Lower leg skin (tissue), 3 donors: Measurements from ENCODE around the gene PCCA.
"Not testable (repeated sequence)": the region's sequence is repeated elsewhere in the genome, so short reads cannot be mapped to it uniquely, and the experiment has no call there.

Experiments used
- CTCF ChIP-seq, 3 donors: fragments of 450-650 bp; IDR thresholded peaks; one replicate each; pipeline ENCODE4 v1.5.1; 2016; ENCODE audit warnings: antibody characterized with exemption in 3 of 3, mild to moderate bottlenecking in 3 of 3, moderate library complexity in 2 of 3
- POLR2A ChIP-seq, 2 donors: fragments of 450-650 bp; IDR thresholded peaks; one replicate each; pipeline ENCODE4 v1.6.1; 2016 to 2017; ENCODE audit warnings: antibody characterized with exemption in 2 of 2, mild to moderate bottlenecking in 1 of 2, moderate library complexity in 1 of 2

DNA sequence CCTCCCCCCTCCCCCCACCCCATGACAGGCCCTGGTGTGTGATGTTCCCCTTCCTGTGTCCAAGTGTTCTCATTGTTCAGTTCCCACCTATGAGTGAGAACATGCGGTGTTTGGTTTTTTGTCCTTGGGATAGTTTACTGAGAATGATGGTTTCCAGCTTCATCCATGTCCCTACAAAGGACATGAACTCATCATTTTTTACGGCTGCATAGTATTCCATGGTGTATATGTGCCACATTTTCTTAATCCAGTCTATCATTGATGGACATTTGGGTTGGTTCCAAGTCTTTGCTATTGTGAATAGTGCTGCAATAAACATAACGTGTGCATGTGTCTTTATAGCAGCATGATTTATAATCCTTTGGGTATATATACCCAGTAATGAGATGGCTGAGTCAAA is 229.6 kb downstream of the PCCA start:
- not testable (repeated sequence) for TF ChIP-seq POLR2A, CTCF (IDR thresholded peaks at IDR 0.05)
